Gastrocnemius medialis (tissue), 4 donors: ENCODE data around the gene RAD51B. TPM values are rescaled to one million over a fixed set of nuclear protein-coding genes. Genes with fewer than 3 reads are reported as not detected.
A peak's percentile ranks its signal among the peaks of the same experiment; 100 is the strongest.

ENCODE experiments used
- ATAC-seq, 2 donors: fragments of 150-250 bp; one replicate each; pipeline ENCODE4 v1.9.1; 2016
- DNase-seq, 2 donors: peaks; one replicate each; pipeline ENCODE4 v3.0.0-alpha.2; 2019
- H3K27ac ChIP-seq, 4 donors: fragments of 200-600 bp; sonication (generic); 1 replicate in 1 of 4; 2 replicates in 3 of 4; pipeline ENCODE4 v1.5.1; 2016 to 2018; ENCODE audit warnings: mild to moderate bottlenecking in 2 of 4, moderate library complexity in 1 of 4
- H3K27me3 ChIP-seq, 3 donors: fragments of 200-600 bp; sonication (generic) in 2 of 3; 1 replicate in 1 of 3; 2 replicates in 2 of 3; pipeline versions ENCODE4 v1.5.1 to v1.6.0; 2016 to 2019; ENCODE audit warnings: mild to moderate bottlenecking in 1 of 3, moderate library complexity in 1 of 3
- H3K36me3 ChIP-seq, 2 donors: fragments of 200-600 bp; sonication (generic) in 1 of 2; one replicate each; pipeline ENCODE4 v1.5.1; 2017 to 2018
- H3K4me1 ChIP-seq, 2 donors: fragments of 200-600 bp; sonication (generic) in 1 of 2; one replicate each; pipeline ENCODE4 v1.5.1; 2016 to 2017; ENCODE audit warnings: mild to moderate bottlenecking in 2 of 2
- H3K4me3 ChIP-seq, 4 donors: fragments of 200-600 bp; sonication (generic) in 3 of 4; 1 replicate in 1 of 4; 2 replicates in 3 of 4; pipeline ENCODE4 v1.5.1; 2016 to 2019; ENCODE audit warnings: mild to moderate bottlenecking in 2 of 4
- H3K9me3 ChIP-seq, 3 donors: fragments of 200-600 bp; sonication (generic) in 2 of 3; 1 replicate in 1 of 3; 2 replicates in 2 of 3; pipeline ENCODE4 v1.5.1; 2016 to 2019
- CTCF ChIP-seq, 5 experiments: fragments of 450-650 bp in 3 of 5; fragments of 200-600 bp in 2 of 5; sonication (generic) in 2 of 5; IDR thresholded peaks in 4 of 5; conservative IDR thresholded peaks in 1 of 5; 1 replicate in 4 of 5; 2 replicates in 1 of 5; pipeline ENCODE4 v1.5.1; 2016 to 2019; ENCODE audit warnings: antibody characterized with exemption in 5 of 5, mild to moderate bottlenecking in 3 of 5, moderate library complexity in 3 of 5
- POLR2A ChIP-seq, 2 donors: fragments of 450-650 bp; IDR thresholded peaks; one replicate each; pipeline ENCODE4 v1.6.1; 2017; ENCODE audit warnings: antibody characterized with exemption in 2 of 2, mild to moderate bottlenecking in 2 of 2, moderate library complexity in 2 of 2
- in situ Hi-C, 4 donors: fragments of 200-750 bp; cut with MboI; loops; one replicate each; pipeline versions ENCODE4 v1.15.0 to v1.8.0; 2017; ENCODE audit warnings: low sequenced_read_pairs in 4 of 4
- intact Hi-C: fragments of 100-400 bp; cut with DNase I; formaldehyde crosslinking; loops from one replicate; pipeline ENCODE4 v1.15.1; 2023; ENCODE audit warnings: low total_unique reads
- total RNA-seq, 4 donors: library from RNA; depleted of rRNA; stranded (reverse); fragments of >200 nt; gene quantifications; one replicate each; pipeline versions ENCODE4 v1.1.0 to v1.2.3, GENCODE V29; 2016

RAD51B gene
- total RNA-seq, 4 donors from 2014 or later, result 1.6 to 3.3 (median 2.4) TPM

GRCh38 chr14:68373847-68374444 lies 554.4 kb downstream of the RAD51B start:
- DNase-seq, result no peak
- no peaks in the 10 kb centered on the region for H3K36me3 ChIP-seq
- TF ChIP-seq CTCF (IDR thresholded peaks at IDR 0.05 in 4 of 5, conservative IDR thresholded peaks at IDR 0.05 in 1 of 5) (no peak), POLR2A (IDR thresholded peaks at IDR 0.05) (no peak)
- intact Hi-C loops, result loop anchor here (1.0 kb wide), 1 partner anchor 282 kb away; no protein-coding TSS in a partner anchor
- in situ Hi-C loops, result no loop called here
- peak overlapping the region in 1 of 4 donors; percentile 35 for H3K27ac ChIP-seq
- H3K9me3 ChIP-seq, result no peaks in the 10 kb centered on the region
- H3K27me3 ChIP-seq, result no peaks in the 10 kb centered on the region
- ATAC-seq, result peak; percentile 69 to 83
- peaks cover 20 to 33% of the 10 kb centered on the region in 2 donors for H3K4me1 ChIP-seq
- H3K4me3 ChIP-seq, result no peak overlapping the region

- intact Hi-C loops, result loop anchor here (1.0 to 5.0 kb wide), 3 partner anchors 173 to 418 kb away; partner anchors contain the start of gene ZFP36L1
Observed at GRCh38 chr14:68374682-68375081, 555.1 kb downstream of the RAD51B start.

GRCh38 chr14:68375376-68375775 lies 555.8 kb downstream of the RAD51B start:
- H3K4me1 ChIP-seq, result peaks cover 20 to 29% of the 10 kb centered on the region in 2 donors
- ATAC-seq (no peak), DNase-seq (no peak)
- no peak overlapping the region for H3K4me3 ChIP-seq
- no peaks in the 10 kb centered on the region for H3K36me3 ChIP-seq
- no peaks in the 10 kb centered on the region for H3K27me3 ChIP-seq
- intact Hi-C loops (loop anchor here (5.0 kb wide), 2 partner anchors 172 to 417 kb away; partner anchors contain the start of gene ZFP36L1), in situ Hi-C loops (no loop called here)
- H3K27ac ChIP-seq, result peak overlapping the region in 2 of 4 donors; percentile 14 to 35
- TF ChIP-seq POLR2A (IDR thresholded peaks at IDR 0.05), result no peak
- no peak for TF ChIP-seq CTCF (IDR thresholded peaks at IDR 0.05 in 4 of 5, conservative IDR thresholded peaks at IDR 0.05 in 1 of 5)
- H3K9me3 ChIP-seq, result no peaks in the 10 kb centered on the region

More at GRCh38 chr14:68374682-68375081, 555.1 kb downstream of the RAD51B start:
- Histone ChIP-seq H3K4me1 (peaks cover 20 to 33% of the 10 kb centered on the region in 2 donors), H3K36me3 (no peaks in the 10 kb centered on the region), H3K27me3 (no peaks in the 10 kb centered on the region), H3K27ac (peak overlapping the region; percentile 8 to 35 (median 17)), H3K4me3 (no peak overlapping the region), H3K9me3 (no peaks in the 10 kb centered on the region)
- in situ Hi-C loops, result no loop called here
- ATAC-seq (peak; percentile 38 to 75), DNase-seq (peak in 1 of 2 donors; percentile 37)
- TF ChIP-seq POLR2A (IDR thresholded peaks at IDR 0.05) (no peak), CTCF (IDR thresholded peaks at IDR 0.05 in 4 of 5, conservative IDR thresholded peaks at IDR 0.05 in 1 of 5) (no peak)

GRCh38 chr14:68376067-68376779 lies 556.6 kb downstream of the RAD51B start:
- H3K4me3 ChIP-seq, result no peak overlapping the region
- H3K27me3 ChIP-seq, result no peaks in the 10 kb centered on the region
- TF ChIP-seq CTCF (IDR thresholded peaks at IDR 0.05 in 4 of 5, conservative IDR thresholded peaks at IDR 0.05 in 1 of 5), result no peak
- no peak for TF ChIP-seq POLR2A (IDR thresholded peaks at IDR 0.05)
- ATAC-seq (no peak), DNase-seq (no peak)
- H3K9me3 ChIP-seq, result no peaks in the 10 kb centered on the region
- peaks cover 20 to 29% of the 10 kb centered on the region in 2 donors for H3K4me1 ChIP-seq
- intact Hi-C loops (loop anchor here (5.0 kb wide), 2 partner anchors 171 to 416 kb away; partner anchors contain the start of gene ZFP36L1), in situ Hi-C loops (no loop called here)
- H3K36me3 ChIP-seq, result no peaks in the 10 kb centered on the region
- peak overlapping the region; percentile 25 to 61 (median 51) for H3K27ac ChIP-seq
